IgD-negative memory B cell (primary cell): ENCODE data around the gene MGRN1. TPM values are rescaled to one million over a fixed set of nuclear protein-coding genes. Genes with fewer than 3 reads are reported as not detected.

Experiments used
- H3K27ac Mint-ChIP-seq, 3 donors: one replicate each; pipeline ENCODE4 v1.8.0; 2020 to 2022; ENCODE audit warnings: mild to moderate bottlenecking in 3 of 3, mixed read lengths in 3 of 3, moderate library complexity in 1 of 3
- H3K27me3 Mint-ChIP-seq: one replicate; pipeline ENCODE4 v1.8.0; 2021; ENCODE audit warnings: mixed read lengths
- H3K36me3 Mint-ChIP-seq: one replicate; pipeline ENCODE4 v1.8.0; 2020; ENCODE audit warnings: mild to moderate bottlenecking, mixed read lengths
- H3K4me1 Mint-ChIP-seq, 3 donors: one replicate each; pipeline ENCODE4 v1.8.0; 2020 to 2022; ENCODE audit warnings: mixed read lengths in 3 of 3, mild to moderate bottlenecking in 1 of 3
- H3K4me3 Mint-ChIP-seq, 4 donors: one replicate each; pipeline ENCODE4 v1.8.0; 2020 to 2022; ENCODE audit warnings: mild to moderate bottlenecking in 4 of 4, mixed read lengths in 4 of 4, moderate library complexity in 3 of 4
- H3K9me3 Mint-ChIP-seq, 3 donors: one replicate each; pipeline ENCODE4 v1.8.0; 2020 to 2021; ENCODE audit warnings: mixed read lengths in 3 of 3, mild to moderate bottlenecking in 1 of 3
- polyA plus RNA-seq: library from polyadenylated mRNA; unstranded; fragments of 300-500 nt; fragmentation: Illumina TruSeq; gene quantifications from one replicate; pipeline ENCODE4 v1.2.3, GENCODE V29; 2021

Gene MGRN1
- polyA plus RNA-seq, 1 donor from 2014 or later = 8.5 TPM

- H3K36me3 Mint-ChIP-seq = no peaks in the 10 kb centered on the region
- H3K27ac Mint-ChIP-seq = peak overlapping the region; percentile 93 to 100 (median 95)
- peaks cover 12 to 33% (median 28%) of the 10 kb centered on the region in 3 donors for H3K4me1 Mint-ChIP-seq
- H3K4me3 Mint-ChIP-seq = peak overlapping the region; percentile 88 to 99 (median 94)
- H3K9me3 Mint-ChIP-seq = no peaks in the 10 kb centered on the region
- no peaks in the 10 kb centered on the region for H3K27me3 Mint-ChIP-seq
These were observed 1.0 kb downstream of the MGRN1 start for GRCh38 chr16:4625560-4626159.

DNA sequence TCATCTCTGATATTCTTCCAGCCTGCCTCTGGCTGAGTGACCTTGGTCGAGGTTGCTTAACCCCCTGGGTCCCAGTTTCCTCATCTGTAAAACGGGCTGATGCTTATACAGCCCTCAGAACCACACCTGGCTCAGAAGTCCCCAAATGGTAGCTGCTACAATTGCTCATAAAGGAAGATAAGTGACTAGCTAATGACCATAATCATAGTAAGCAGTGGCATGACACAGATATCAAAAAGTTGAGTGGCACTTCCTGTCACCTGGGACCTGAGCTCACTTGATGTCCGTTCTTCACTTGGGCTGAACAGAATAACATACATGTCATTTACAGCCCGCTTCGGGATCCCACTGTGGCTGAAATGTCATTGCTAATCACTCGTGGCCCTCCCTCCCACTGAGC is 1.8 kb downstream of the MGRN1 start:
- Mint-ChIP-seq H3K9me3 (no peaks in the 10 kb centered on the region), H3K4me1 (peaks cover 12 to 38% (median 28%) of the 10 kb centered on the region in 3 donors), H3K27ac (peak overlapping the region; percentile 82 to 93 (median 91)), H3K4me3 (peak overlapping the region; percentile 88 to 99 (median 94)), H3K27me3 (no peaks in the 10 kb centered on the region), H3K36me3 (peaks cover 4% of the 10 kb centered on the region)

DNA sequence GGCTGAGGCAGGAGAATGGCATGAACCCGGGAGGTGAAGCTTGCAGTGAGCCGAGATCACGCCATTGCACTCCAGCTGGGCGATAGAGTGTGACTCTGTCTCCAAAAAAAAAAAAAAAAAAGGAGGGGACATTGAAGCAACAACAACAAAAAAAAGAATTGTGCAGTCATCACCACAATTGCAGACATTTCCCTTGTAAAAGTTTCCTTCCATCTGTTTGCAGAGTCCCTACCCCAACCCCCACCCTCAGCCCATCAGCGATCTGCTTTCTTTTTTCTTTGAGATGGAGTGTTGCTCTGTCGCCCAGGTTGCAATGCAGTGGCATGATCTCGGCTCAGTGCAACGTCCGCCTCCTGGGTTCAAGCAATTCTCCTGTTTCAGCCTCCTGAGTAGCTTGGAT is 3.7 kb downstream of the MGRN1 start:
- Mint-ChIP-seq H3K4me3 (peak overlapping the region in 2 of 4 donors; percentile 20 to 83), H3K27ac (no peak overlapping the region), H3K9me3 (no peaks in the 10 kb centered on the region), H3K4me1 (peaks cover 12 to 42% (median 28%) of the 10 kb centered on the region in 3 donors), H3K36me3 (peaks cover 4% of the 10 kb centered on the region), H3K27me3 (no peaks in the 10 kb centered on the region)

DNA sequence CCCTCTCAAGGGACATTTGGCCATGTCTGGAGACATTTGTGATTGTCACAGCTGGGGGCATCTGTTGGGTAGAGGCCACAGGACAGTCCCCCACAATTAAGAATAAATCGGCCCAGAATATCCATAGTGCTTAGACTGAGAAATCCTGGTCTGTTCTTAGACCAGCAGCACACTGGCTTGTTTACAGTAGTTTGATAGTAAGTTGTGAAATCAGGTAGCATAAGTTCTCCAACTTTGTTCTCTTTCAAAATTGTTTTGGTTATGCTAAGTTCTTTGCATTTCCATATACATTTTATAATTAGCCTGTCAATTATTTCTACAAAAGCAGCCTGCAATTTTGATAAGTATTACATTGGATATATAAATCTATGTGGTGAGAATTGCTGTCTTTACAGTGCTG is 6.8 kb downstream of the MGRN1 start:
- Mint-ChIP-seq H3K27ac (no peak overlapping the region), H3K36me3 (peaks cover 6% of the 10 kb centered on the region), H3K4me3 (peak overlapping the region in 1 of 4 donors; percentile 45), H3K9me3 (no peaks in the 10 kb centered on the region), H3K4me1 (peaks cover 4 to 20% (median 11%) of the 10 kb centered on the region in 3 donors), H3K27me3 (no peaks in the 10 kb centered on the region)

- peaks cover 6% of the 10 kb centered on the region for H3K36me3 Mint-ChIP-seq
- H3K4me3 Mint-ChIP-seq = no peak overlapping the region
- no peak overlapping the region for H3K27ac Mint-ChIP-seq
- H3K27me3 Mint-ChIP-seq = no peaks in the 10 kb centered on the region
- peaks cover 3 to 11% (median 5%) of the 10 kb centered on the region in 3 donors for H3K4me1 Mint-ChIP-seq
- H3K9me3 Mint-ChIP-seq = no peaks in the 10 kb centered on the region
These were observed 9.4 kb downstream of the MGRN1 start for GRCh38 chr16:4633910-4634635.

GRCh38 chr16:4634768-4635167 is 10.1 kb downstream of the MGRN1 start:
- peaks cover 5 to 9% (median 5%) of the 10 kb centered on the region in 3 donors for H3K4me1 Mint-ChIP-seq
- H3K27ac Mint-ChIP-seq = peak overlapping the region in 1 of 3 donors; percentile 16

DNA sequence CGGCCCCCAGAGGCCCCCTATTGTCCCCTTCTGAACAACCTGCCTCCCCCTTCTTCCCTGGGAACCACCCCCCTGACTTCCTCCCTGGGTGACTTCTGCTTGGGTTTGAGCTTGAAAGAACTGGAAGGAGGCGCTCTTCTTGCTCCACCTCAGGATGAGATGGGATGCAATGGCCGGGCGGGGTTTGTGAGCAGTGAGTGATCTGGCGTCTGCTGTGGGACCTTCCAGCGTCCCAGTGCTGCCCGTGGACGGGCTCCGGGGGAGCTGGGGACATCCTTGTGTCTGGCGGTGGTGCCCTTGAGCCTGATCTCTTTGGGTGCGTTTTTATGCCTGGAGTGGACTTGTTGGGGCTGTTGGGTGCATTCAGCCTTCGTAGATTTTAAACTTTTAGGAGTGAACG is 11.6 kb downstream of the MGRN1 start:
- Mint-ChIP-seq H3K4me1 (peaks cover 6 to 12% (median 11%) of the 10 kb centered on the region in 3 donors), H3K27ac (no peak overlapping the region), H3K36me3 (peaks cover 3% of the 10 kb centered on the region), H3K27me3 (no peaks in the 10 kb centered on the region), H3K9me3 (no peaks in the 10 kb centered on the region), H3K4me3 (no peak overlapping the region)

More at GRCh38 chr16:4634768-4635167, 10.1 kb downstream of the MGRN1 start:
- Mint-ChIP-seq H3K4me3 (peak overlapping the region in 1 of 4 donors; percentile 49), H3K27me3 (no peaks in the 10 kb centered on the region), H3K9me3 (no peaks in the 10 kb centered on the region), H3K36me3 (peaks cover 6% of the 10 kb centered on the region)

GRCh38 chr16:4637501-4638166 is 13.0 kb downstream of the MGRN1 start:
- Mint-ChIP-seq H3K4me1 (peaks cover 0 to 16% (median 15%) of the 10 kb centered on the region in 3 donors), H3K36me3 (peaks cover 2% of the 10 kb centered on the region), H3K9me3 (no peaks in the 10 kb centered on the region), H3K27me3 (no peaks in the 10 kb centered on the region), H3K27ac (peak overlapping the region in 1 of 3 donors; percentile 71), H3K4me3 (no peak overlapping the region)

DNA sequence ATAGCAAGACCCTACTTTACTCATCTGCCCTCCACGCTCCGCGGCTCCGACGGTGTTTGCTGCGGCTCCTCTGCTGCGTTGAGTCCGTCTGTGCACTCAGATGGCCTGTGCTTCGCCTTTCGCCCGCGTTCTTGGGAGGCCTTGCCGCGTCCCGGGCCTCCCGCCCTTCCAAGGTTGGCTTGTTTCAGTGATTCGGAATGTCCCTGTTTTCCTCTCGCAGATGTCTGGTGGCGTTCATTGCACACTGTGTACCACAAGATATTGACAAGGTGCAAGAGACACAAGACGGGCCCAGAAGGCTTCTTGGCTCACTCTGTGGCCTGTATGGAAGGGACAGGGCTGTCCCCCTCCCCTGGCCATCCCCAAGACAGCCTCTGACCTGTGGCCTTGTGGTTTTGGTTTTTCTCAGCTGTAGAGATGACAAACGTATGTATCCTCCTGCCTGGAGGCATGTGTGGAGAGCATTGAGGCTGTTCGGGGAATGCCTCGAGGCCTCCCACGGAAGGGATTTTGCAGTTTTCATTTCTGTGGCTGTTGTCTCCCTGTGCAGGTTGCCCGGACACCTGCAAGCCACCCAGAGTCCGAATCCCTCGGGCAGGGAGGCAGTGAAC is 15.4 kb downstream of the MGRN1 start:
- H3K36me3 Mint-ChIP-seq = peaks cover 2% of the 10 kb centered on the region
- no peak overlapping the region for H3K4me3 Mint-ChIP-seq
- H3K9me3 Mint-ChIP-seq = no peaks in the 10 kb centered on the region
- H3K4me1 Mint-ChIP-seq = peaks cover 0 to 15% (median 13%) of the 10 kb centered on the region in 3 donors
- no peaks in the 10 kb centered on the region for H3K27me3 Mint-ChIP-seq
- peak overlapping the region in 1 of 3 donors; percentile 2 for H3K27ac Mint-ChIP-seq

GRCh38 chr16:4640572-4641305 is 16.1 kb downstream of the MGRN1 start:
- peak overlapping the region in 1 of 3 donors; percentile 75 for H3K27ac Mint-ChIP-seq
- H3K27me3 Mint-ChIP-seq = no peaks in the 10 kb centered on the region
- peaks cover 0 to 16% (median 15%) of the 10 kb centered on the region in 3 donors for H3K4me1 Mint-ChIP-seq
- H3K9me3 Mint-ChIP-seq = no peaks in the 10 kb centered on the region
- peaks cover 2% of the 10 kb centered on the region for H3K36me3 Mint-ChIP-seq
- peak overlapping the region in 1 of 4 donors; percentile 27 for H3K4me3 Mint-ChIP-seq

- Mint-ChIP-seq H3K9me3 (no peaks in the 10 kb centered on the region), H3K27me3 (no peaks in the 10 kb centered on the region), H3K36me3 (no peaks in the 10 kb centered on the region), H3K4me3 (peak overlapping the region in 1 of 4 donors; percentile 27), H3K27ac (peak overlapping the region in 1 of 3 donors; percentile 75), H3K4me1 (peaks cover 0 to 18% (median 15%) of the 10 kb centered on the region in 3 donors)
These were observed 16.7 kb downstream of the MGRN1 start for GRCh38 chr16:4641306-4641687.

GRCh38 chr16:4641895-4642294 is 17.3 kb downstream of the MGRN1 start:
- H3K4me1 Mint-ChIP-seq = peaks cover 0 to 18% (median 15%) of the 10 kb centered on the region in 3 donors
- H3K27ac Mint-ChIP-seq = no peak overlapping the region
- H3K27me3 Mint-ChIP-seq = no peaks in the 10 kb centered on the region
- no peaks in the 10 kb centered on the region for H3K9me3 Mint-ChIP-seq
- H3K36me3 Mint-ChIP-seq = no peaks in the 10 kb centered on the region
- H3K4me3 Mint-ChIP-seq = peak overlapping the region in 1 of 4 donors; percentile 39

DNA sequence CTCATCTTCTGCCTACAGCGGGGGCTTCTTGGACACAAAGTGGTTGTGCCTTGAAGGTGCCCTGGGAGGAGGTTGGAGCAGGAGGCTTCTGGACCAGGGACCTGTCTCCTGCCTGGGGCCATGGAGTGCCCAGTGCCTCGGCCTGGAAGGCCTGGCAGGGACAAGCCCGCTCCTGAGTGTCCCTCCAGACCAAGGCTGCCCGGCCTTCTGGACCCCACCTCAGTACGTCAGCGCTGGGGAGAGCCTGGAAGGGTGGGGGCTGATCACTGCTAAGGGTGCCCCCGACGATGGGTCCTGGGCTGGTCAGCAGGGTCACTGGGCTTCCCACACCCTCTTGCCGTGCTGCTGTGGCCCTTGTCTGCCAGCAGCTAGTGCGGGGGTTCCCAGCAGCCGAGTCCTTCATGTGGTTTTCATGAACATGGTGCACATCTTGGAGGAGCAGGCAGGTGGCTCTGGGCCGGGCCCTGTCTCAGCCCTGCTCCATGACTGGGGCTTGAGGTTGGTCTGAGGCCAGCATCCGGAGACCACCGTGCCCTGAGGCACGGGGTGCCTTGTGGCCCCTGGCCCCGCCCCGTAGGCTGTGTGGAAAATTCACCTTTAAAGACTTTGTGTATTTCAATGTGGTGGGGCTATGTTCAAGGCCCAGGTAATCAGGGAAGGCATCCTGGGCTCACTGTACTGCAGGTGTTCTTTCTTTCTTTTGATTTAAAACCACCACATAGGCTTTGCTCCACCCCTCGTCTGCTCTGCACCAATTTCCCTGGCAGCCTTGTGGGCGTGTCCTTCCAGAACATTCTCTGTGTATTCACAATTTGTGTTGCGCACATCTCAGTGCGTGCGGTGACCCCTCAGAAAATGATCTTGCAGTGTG is 22.4 kb downstream of the MGRN1 start:
- H3K4me1 Mint-ChIP-seq = peaks cover 9 to 20% (median 14%) of the 10 kb centered on the region in 3 donors
- no peak overlapping the region for H3K27ac Mint-ChIP-seq
- no peaks in the 10 kb centered on the region for H3K9me3 Mint-ChIP-seq
- peaks cover 2% of the 10 kb centered on the region for H3K36me3 Mint-ChIP-seq
- H3K27me3 Mint-ChIP-seq = no peaks in the 10 kb centered on the region
- H3K4me3 Mint-ChIP-seq = no peak overlapping the region
